ENCODE results near the gene HGS.
"Not testable (repeated sequence)": the region's sequence is repeated elsewhere in the genome, so short reads cannot be mapped to it uniquely, and the experiment has no call there.

Gene HGS

GRCh38 chr17:81722184-81723120 is 38.6 kb downstream of the HGS start:
- DNase-seq: no peak

DNA sequence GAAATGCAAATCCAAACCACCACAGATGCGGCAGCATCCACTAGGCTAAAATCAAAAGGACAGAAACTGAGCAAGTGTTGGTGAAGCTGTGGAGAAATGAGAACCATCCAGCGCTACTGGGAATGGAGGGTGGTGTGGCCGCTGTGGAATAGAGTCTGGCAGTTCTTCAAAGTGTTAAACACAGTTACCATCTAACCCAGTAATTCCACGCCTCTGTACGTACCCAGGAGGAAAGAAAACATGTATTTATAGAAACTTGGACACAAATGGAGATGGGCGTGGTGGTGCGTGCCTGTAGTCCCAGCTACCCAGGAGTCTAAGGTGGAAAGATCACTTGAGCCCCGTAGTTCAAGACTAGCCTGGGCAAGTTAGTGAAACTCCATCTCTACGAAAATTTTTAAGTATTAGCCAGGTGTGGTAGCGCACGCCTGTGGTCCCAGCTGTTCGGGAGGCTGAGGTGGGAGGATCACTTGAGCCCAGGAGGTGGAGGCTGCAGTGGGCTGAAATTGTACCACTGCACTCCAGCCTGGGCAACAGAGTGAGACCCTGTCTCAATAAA is 39.9 kb downstream of the HGS start:
- DNase-seq: no peak

- no peak for DNase-seq
Measured at GRCh38 chr17:81725439-81725838, 41.6 kb downstream of the HGS start.

DNA sequence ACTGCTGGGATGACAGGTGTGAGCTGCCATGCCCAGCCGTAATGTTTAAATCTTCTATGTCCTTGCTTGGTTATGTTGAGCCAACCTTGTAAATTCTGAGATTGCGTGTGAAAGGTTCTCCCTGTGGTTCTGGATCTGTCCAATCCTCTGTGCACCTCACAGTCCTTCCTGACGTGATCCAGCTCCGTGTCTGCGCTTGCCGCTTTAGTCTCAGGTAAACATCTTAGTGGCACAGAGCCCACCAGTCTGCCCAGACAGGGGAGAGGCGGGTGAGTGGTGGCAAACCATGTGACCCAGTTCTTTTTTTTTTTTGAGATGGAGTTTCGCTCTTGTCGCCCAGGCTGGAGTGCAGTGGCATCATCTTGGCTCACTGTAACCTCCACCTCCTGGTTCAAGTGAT is 42.2 kb downstream of the HGS start:
- no peak for DNase-seq

GRCh38 chr17:81727324-81728031 is 43.7 kb downstream of the HGS start:
- no peak for DNase-seq

DNA sequence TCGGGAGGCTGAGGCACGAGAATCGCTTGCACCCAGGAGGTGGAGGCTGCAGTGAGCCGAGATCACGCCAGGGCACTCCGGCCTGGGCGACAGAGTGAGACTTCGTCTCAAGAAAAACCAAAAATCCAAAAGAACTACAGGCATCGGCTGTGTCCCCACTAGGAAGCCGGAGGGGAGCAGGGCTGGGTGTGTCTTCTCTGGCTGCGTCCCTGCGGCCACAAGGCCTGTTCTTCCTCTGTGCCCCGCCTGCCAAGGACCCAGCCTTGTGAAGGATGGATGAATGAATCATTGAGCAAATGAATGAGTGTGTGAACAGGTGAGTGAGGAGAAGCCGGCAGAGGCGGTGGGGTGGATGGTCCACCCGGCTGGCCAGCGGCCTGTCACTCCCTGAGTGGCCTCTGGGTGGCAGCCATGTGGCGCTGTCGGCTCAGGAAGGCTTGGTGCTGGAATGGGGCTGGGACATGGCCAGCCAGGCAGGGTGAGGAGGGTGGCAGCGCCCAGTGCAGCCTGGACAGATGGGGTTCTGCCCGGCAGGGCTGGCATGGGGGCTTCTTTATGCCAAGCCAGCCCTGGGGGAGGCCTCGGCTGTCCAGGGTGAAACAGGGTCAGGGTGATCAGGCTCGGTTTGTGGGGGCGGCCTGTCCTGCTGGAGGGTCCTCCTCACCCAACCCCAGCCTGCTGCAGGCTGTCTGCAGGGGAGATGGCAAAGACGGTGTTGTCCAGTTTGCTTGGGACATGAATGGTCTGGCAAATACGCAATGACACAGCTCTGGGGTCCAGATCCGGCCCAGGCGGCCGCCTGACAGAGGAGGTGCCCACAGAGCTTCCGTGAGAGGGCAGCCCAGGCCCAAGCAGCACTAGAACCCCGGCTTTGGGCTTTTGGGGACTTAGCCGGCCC is 49.9 kb downstream of the HGS start:
- DNase-seq: peak; percentile 75

DNA sequence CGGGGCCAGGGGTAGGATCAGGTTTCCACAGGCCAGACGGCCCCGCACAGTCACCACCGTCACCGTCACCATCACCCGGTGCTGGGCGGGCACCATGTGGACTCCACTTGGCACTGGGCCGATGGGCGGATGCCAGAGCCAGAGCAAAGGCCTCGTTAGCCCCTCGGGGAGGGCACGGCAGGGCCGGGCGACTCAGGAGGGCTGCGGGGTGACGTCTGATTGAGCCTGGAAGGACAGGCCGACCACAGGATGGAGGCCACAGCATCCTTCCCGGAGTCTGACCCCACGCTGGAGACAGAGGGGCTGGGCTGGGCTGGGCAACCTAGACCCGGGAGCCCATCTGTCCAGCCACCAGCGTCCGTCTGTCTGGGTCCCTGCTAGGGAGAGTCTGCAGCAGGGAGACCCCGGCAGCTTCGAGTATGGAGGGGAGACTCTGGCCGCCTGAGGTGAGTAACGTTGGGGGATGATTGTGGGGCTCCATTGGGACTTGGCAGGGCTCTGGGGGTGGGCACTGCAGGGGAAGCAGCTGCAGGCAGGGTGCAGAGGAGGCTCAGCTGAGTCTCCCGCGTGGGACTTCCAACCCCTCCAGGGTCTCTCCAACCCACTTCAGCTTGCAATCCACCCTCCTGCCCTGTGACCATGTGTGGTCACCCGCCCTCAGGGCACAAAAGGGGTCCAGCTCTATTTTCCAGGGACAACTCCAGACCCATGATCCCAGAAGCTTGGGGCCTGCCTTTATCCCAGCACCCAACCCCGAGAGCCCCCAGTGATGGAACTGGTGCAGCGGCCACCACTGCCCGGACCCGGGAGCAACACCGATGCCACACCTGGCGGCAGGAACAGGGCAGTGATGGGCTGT is 50.8 kb downstream of the HGS start:
- DNase-seq: no peak

- DNase-seq: no peak
Measured at GRCh38 chr17:81735264-81736102, 51.7 kb downstream of the HGS start.

- DNase-seq: no peak
Measured at GRCh38 chr17:81737947-81738800, 54.4 kb downstream of the HGS start.

DNA sequence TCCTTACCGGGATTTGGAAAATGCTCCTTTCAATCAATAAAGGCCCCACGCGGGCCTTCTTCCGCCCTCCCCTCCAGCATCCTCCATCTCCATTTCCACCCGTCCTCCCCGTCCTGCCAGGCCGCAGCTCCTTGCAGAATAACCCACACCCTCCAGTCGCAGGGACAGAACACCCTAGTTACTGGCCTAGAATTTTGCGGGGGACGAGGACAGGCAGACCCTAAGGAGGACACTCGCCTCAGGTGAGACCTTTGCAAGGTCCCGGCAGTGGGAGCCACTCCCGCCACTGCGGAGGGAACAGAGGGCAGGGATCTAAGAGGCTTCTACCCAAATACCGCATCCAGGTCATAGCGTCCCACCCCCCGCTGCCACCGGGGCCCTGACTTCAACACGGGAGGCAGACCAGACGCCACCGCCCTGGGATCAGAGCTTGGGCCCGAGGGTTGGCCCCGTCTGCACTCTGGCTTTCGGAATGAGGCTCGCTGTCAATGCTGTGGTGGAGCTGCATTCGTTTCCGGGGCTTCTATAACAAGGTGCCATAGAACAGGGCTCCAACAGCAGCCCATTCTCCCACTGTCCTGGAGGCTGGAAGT is 55.1 kb downstream of the HGS start:
- DNase-seq: no peak

- DNase-seq: not testable (repeated sequence)
Measured at GRCh38 chr17:81739593-81739992, 55.8 kb downstream of the HGS start.

- DNase-seq: no peak
Measured at GRCh38 chr17:81740395-81740961, 56.7 kb downstream of the HGS start.

GRCh38 chr17:81741049-81741593 is 57.3 kb downstream of the HGS start:
- DNase-seq: no peak

DNA sequence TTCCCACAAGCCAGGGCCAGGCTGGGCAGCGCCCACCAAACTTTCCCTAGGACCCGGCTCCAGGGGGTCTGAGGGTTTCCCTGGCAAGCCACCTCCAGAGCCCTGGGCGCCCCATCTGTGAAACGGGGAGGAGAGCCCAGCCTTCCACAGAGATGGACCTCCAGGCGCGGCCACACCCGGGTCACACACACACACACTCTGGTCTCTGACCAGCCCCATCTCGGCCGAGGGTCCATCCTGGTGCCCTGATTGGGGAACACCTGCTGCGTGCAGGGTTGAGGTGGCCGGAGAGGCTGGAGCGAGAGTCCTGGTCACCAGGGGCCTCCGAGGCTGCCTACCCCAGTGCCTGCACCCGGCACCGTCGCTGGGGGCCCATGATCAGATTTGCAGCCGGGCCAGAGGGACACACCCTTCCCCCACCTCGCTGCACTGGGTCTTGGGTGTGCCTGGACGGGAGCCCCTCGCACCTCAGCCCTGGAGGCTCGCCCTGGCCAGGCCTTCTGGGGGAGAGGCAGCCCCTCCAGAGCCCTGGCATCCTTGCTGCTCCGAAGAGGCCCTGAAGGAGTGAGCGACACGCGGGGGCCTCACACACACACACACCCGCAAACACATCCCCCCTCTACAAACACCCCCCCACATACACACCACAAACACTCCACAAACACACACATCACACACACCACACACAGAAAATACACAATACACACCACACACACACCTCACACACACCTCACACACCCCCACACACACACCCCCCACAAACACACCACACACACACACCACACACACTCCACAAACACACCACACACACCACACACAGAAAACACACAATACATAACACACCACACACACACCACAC is 58.0 kb downstream of the HGS start:
- DNase-seq: no peak

Measured in stimulated activated CD4-positive, alpha-beta T cell treated with anti-CD3 and anti-CD28 coated beads, Interleukin-1b, Interleukin-23, amount 100 ng/mL, for 48 hours (primary cell).